ENCODE data around the gene ZNF23.
A peak's percentile ranks its signal among the peaks of the same experiment; 100 is the strongest.

The ZNF23 gene

GRCh38 chr16:71424626-71425025, 37.4 kb downstream of the ZNF23 start:
- H3K4me3 Mint-ChIP-seq: no peak overlapping the region
- H3K27ac Mint-ChIP-seq: no peak overlapping the region
- DNase-seq: no peak
- peaks cover 57% of the 10 kb centered on the region for H3K27me3 Mint-ChIP-seq
- ATAC-seq: no peak
- H3K4me1 Mint-ChIP-seq: peaks cover 12% of the 10 kb centered on the region
- H3K9me3 Mint-ChIP-seq: peaks cover 0 to 8% of the 10 kb centered on the region in 2 donors

- Mint-ChIP-seq H3K27me3 (peaks cover 54% of the 10 kb centered on the region), H3K9me3 (peaks cover 0 to 5% of the 10 kb centered on the region in 2 donors), H3K27ac (no peak overlapping the region)
Measured at GRCh38 chr16:71423865-71424264, 38.2 kb downstream of the ZNF23 start.

GRCh38 chr16:71423016-71423415, 39.0 kb downstream of the ZNF23 start:
- Mint-ChIP-seq H3K4me3 (no peak overlapping the region), H3K4me1 (peaks cover 12% of the 10 kb centered on the region), H3K27ac (no peak overlapping the region), H3K27me3 (peaks cover 58% of the 10 kb centered on the region), H3K9me3 (no peaks in the 10 kb centered on the region)
- DNase-seq (no peak), ATAC-seq (no peak)

More at GRCh38 chr16:71423865-71424264, 38.2 kb downstream of the ZNF23 start:
- Mint-ChIP-seq H3K4me3 (no peak overlapping the region), H3K4me1 (peaks cover 12% of the 10 kb centered on the region)
- no peak for ATAC-seq
- DNase-seq: no peak

GRCh38 chr16:71421911-71422310, 40.1 kb downstream of the ZNF23 start:
- Mint-ChIP-seq H3K27me3 (peaks cover 54% of the 10 kb centered on the region), H3K9me3 (no peaks in the 10 kb centered on the region), H3K4me3 (no peak overlapping the region), H3K4me1 (peaks cover 12% of the 10 kb centered on the region), H3K27ac (no peak overlapping the region)
- peak; percentile 24 to 36 for DNase-seq
- ATAC-seq: no peak

- Mint-ChIP-seq H3K9me3 (no peaks in the 10 kb centered on the region), H3K27ac (no peak overlapping the region), H3K4me1 (peaks cover 11% of the 10 kb centered on the region), H3K4me3 (no peak overlapping the region), H3K27me3 (peaks cover 72% of the 10 kb centered on the region)
- DNase-seq: no peak
- ATAC-seq: no peak
Measured at GRCh38 chr16:71414038-71414437, 48.0 kb downstream of the ZNF23 start.

- ATAC-seq (no peak), DNase-seq (no peak)
- Mint-ChIP-seq H3K4me1 (peaks cover 11% of the 10 kb centered on the region), H3K27ac (no peak overlapping the region), H3K9me3 (no peaks in the 10 kb centered on the region), H3K27me3 (peaks cover 72% of the 10 kb centered on the region), H3K4me3 (no peak overlapping the region)
Measured at GRCh38 chr16:71413341-71413740, 48.7 kb downstream of the ZNF23 start.

- peak; percentile 78 for ATAC-seq
- Mint-ChIP-seq H3K4me1 (peaks cover 11% of the 10 kb centered on the region), H3K27me3 (peaks cover 73% of the 10 kb centered on the region), H3K27ac (no peak overlapping the region), H3K4me3 (peak overlapping the region in 1 of 2 donors; percentile 13), H3K9me3 (no peaks in the 10 kb centered on the region)
- peak; percentile 59 to 60 for DNase-seq
Measured at GRCh38 chr16:71412270-71413160, 49.5 kb downstream of the ZNF23 start.

GRCh38 chr16:71410146-71410545, 51.9 kb downstream of the ZNF23 start:
- Mint-ChIP-seq H3K4me3 (no peak overlapping the region), H3K9me3 (no peaks in the 10 kb centered on the region), H3K4me1 (peaks cover 21% of the 10 kb centered on the region), H3K27me3 (peaks cover 71% of the 10 kb centered on the region), H3K27ac (no peak overlapping the region)
- DNase-seq (no peak), ATAC-seq (no peak)

- Mint-ChIP-seq H3K27me3 (peaks cover 80% of the 10 kb centered on the region), H3K9me3 (no peaks in the 10 kb centered on the region), H3K4me3 (no peak overlapping the region), H3K4me1 (peaks cover 21% of the 10 kb centered on the region), H3K27ac (no peak overlapping the region)
- no peak for DNase-seq
- no peak for ATAC-seq
Measured at GRCh38 chr16:71409011-71409775, 52.9 kb downstream of the ZNF23 start.

- DNase-seq: no peak
- H3K4me1 Mint-ChIP-seq: peaks cover 21% of the 10 kb centered on the region
- H3K4me3 Mint-ChIP-seq: no peak overlapping the region
- H3K9me3 Mint-ChIP-seq: no peaks in the 10 kb centered on the region
- peaks cover 79% of the 10 kb centered on the region for H3K27me3 Mint-ChIP-seq
- ATAC-seq: no peak
- H3K27ac Mint-ChIP-seq: no peak overlapping the region
Measured at GRCh38 chr16:71408536-71408935, 53.5 kb downstream of the ZNF23 start.

GRCh38 chr16:71407731-71408130, 54.3 kb downstream of the ZNF23 start:
- no peak for DNase-seq
- no peak overlapping the region for H3K4me3 Mint-ChIP-seq
- peaks cover 18% of the 10 kb centered on the region for H3K4me1 Mint-ChIP-seq
- ATAC-seq: no peak
- H3K9me3 Mint-ChIP-seq: no peaks in the 10 kb centered on the region
- peaks cover 75% of the 10 kb centered on the region for H3K27me3 Mint-ChIP-seq
- H3K27ac Mint-ChIP-seq: no peak overlapping the region

- peaks cover 74% of the 10 kb centered on the region for H3K27me3 Mint-ChIP-seq
- H3K4me3 Mint-ChIP-seq: no peak overlapping the region
- DNase-seq (no peak), ATAC-seq (peak; percentile 53)
- H3K4me1 Mint-ChIP-seq: peaks cover 10% of the 10 kb centered on the region
- H3K9me3 Mint-ChIP-seq: no peaks in the 10 kb centered on the region
- H3K27ac Mint-ChIP-seq: no peak overlapping the region
Measured at GRCh38 chr16:71406724-71407123, 55.3 kb downstream of the ZNF23 start.

- Mint-ChIP-seq H3K27ac (no peak overlapping the region), H3K27me3 (peaks cover 71% of the 10 kb centered on the region), H3K4me3 (no peak overlapping the region), H3K9me3 (no peaks in the 10 kb centered on the region), H3K4me1 (peaks cover 10% of the 10 kb centered on the region)
- no peak for DNase-seq
- ATAC-seq: no peak
Measured at GRCh38 chr16:71406316-71406715, 55.7 kb downstream of the ZNF23 start.

- Mint-ChIP-seq H3K27ac (peak overlapping the region in 1 of 2 donors; percentile 49), H3K9me3 (no peaks in the 10 kb centered on the region), H3K27me3 (peaks cover 56% of the 10 kb centered on the region), H3K4me1 (peaks cover 10% of the 10 kb centered on the region), H3K4me3 (no peak overlapping the region)
- DNase-seq (no peak), ATAC-seq (no peak)
Measured at GRCh38 chr16:71404364-71404763, 57.7 kb downstream of the ZNF23 start.

- ATAC-seq: no peak
- no peak overlapping the region for H3K27ac Mint-ChIP-seq
- H3K4me1 Mint-ChIP-seq: peaks cover 10% of the 10 kb centered on the region
- peaks cover 39% of the 10 kb centered on the region for H3K27me3 Mint-ChIP-seq
- H3K4me3 Mint-ChIP-seq: no peak overlapping the region
- H3K9me3 Mint-ChIP-seq: no peaks in the 10 kb centered on the region
- no peak for DNase-seq
Measured at GRCh38 chr16:71402674-71403073, 59.4 kb downstream of the ZNF23 start.

- Mint-ChIP-seq H3K27me3 (peaks cover 36% of the 10 kb centered on the region), H3K4me1 (peaks cover 10% of the 10 kb centered on the region), H3K27ac (no peak overlapping the region), H3K9me3 (no peaks in the 10 kb centered on the region), H3K4me3 (no peak overlapping the region)
- ATAC-seq: no peak
- DNase-seq: no peak
Measured at GRCh38 chr16:71402007-71402406, 60.0 kb downstream of the ZNF23 start.

Data from stimulated activated naive CD8-positive, alpha-beta T cell treated with anti-CD3 and anti-CD28 coated beads, Interleukin-15, amount 100 ng/mL, for 72 hours (primary cell).